NCI-H1930 (cell line): Measurements from ENCODE around the gene LMTK3.

ENCODE experiments used
- DNase-seq, 2 experiments: peaks; one replicate each; lab custom pipeline; 2025; lab: John Stamatoyannopoulos, UW

LMTK3 gene

GRCh38 chr19:48446579-48446978, 65.1 kb downstream of the LMTK3 start:
- DNase-seq = no peak

DNA sequence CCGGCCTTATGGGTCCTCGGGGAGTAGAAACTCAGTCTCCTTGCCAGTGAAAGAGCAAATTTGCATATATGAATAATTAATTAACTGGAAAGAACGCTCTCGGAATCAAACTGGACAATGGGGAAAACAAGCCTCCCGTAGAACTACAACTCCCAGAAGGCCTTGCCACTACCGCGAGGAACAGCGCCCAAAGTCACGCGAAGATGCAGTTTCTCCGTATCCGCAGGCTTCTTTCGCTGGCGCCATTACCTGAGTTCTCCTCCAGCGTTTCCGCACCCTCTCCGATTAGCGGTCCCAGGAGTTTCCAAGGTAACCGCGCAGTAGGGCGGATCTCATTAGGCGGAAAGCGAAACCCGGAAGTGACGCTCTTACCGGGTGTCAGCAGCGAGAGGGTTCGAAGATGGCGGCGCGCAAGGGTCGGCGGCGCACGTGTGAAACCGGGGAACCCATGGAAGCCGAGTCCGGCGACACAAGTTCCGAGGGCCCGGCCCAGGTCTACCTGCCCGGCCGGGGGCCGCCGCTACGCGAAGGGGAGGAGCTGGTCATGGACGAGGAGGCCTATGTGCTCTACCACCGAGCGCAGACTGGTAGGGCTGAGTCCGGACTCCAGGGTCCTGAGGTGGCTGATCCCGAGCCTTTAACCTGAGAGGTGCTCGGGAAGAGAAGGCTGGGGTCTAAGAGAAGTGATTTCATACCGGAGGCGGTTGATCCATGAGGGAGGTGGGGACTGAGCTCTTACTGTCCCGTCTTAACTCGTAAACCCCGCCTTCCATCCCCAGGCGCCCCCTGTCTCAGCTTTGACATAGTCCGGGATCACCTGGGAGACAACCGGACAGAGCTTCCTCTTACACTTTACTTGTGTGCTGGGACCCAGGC, 65.8 kb downstream of the LMTK3 start, which contains the start of gene GRWD1:
Gene GRWD1, plus strand, starts transcription at position 378 of the 876 bp plus-strand sequence. Its CDS starts 23 bp downstream, at position 401.
- DNase-seq = peak; percentile 97 to 98

GRCh38 chr19:48445256-48445605, 66.4 kb downstream of the LMTK3 start:
- peak in 1 of 2 experiments; percentile 73 for DNase-seq

DNA sequence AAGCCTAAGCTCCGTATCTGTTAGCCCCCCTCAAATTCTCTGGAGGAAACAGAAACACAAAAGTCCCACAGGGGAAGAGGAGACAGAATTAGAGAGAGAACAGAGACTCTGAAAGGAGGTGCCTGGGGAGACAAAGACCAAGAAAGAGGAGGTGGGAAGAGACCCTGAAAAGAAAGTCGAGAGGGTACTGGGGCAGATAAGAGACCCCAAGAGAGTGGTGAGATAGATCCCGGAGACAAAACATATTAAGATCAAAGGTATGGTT, 66.8 kb downstream of the LMTK3 start:
- no peak for DNase-seq

DNA sequence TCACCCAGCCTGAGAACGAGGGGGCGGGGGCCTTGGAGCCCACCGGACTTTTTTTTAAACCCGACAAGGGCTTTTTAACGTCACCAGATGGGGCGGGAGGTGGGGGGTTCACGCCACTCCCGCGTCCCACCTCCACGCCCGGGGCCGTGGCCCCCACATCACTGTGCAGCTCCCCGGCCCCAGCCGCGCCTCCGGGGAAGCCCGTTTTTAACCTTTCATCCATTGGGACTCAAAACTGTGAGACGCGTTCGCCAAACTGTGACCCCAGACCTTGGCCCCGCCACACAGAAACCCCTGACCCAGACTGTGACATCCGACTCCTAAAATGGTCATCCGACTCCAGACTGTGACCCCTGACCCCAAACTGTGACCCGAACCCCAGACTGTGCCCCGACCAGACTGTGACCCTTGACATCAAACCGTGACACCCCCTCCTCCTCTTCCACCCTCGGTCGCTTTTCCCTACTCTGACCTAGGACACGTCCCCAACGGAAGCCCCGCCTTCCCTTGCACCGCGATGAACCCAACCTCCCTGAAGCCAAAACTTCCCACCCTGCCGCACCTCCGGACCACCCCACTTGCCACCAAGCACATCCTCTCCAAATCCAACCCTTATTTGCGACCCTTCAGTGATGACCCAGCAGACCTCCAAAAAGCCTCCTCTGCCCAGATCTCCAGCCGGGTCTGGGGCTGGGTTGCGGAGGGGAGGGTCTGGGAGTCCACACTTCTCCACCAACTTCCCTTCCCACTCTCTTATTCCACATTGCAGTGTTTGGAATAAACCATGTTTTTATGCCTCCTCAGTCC, 67.3 kb downstream of the LMTK3 start:
- no peak for DNase-seq

GRCh38 chr19:48443731-48444128, 67.9 kb downstream of the LMTK3 start:
- DNase-seq = no peak

DNA sequence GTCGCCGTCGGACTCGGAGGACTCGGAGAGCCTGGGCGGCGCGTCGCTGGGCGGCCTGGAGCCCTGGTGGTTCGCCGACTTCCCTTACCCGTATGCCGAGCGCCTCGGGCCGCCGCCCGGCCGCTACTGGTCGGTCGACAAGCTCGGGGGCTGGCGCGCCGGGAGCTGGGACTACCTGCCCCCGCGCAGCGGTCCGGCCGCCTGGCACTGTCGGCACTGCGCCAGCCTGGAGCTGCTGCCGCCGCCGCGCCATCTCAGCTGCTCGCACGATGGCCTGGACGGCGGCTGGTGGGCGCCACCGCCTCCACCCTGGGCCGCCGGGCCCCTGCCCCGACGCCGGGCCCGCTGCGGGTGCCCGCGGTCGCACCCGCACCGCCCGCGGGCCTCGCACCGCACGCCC, 68.4 kb downstream of the LMTK3 start:
- DNase-seq = no peak

DNA sequence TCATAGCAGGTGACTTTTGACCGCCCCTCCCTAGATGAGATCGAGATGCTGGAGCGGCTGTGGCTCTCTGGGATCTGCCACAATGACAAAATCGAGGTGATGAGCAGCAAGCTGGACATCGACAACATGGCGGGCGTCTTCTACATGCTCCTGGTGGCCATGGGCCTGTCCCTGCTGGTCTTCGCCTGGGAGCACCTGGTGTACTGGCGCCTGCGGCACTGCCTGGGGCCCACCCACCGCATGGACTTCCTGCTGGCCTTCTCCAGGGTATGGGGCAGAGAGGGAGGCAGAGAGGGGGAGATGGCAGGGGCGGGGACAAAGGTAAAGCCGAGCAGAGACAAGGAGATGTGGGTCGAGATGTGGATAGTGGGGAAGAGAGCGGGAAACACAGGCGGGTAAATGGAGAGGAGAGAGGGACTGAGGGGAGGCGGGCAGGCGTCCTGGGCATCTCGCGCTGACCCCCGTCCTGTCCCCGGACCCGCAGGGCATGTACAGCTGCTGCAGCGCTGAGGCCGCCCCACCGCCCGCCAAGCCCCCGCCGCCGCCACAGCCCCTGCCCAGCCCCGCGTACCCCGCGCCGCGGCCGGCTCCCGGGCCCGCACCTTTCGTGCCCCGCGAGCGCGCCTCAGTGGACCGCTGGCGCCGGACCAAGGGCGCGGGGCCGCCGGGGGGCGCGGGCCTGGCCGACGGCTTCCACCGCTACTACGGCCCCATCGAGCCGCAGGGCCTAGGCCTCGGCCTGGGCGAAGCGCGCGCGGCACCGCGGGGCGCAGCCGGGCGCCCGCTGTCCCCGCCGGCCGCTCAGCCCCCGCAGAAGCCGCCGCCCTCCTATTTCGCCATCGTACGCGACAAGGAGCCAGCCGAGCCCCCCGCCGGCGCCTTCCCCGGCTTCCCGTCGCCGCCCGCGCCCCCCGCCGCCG, 69.3 kb downstream of the LMTK3 start:
- DNase-seq = no peak

DNA sequence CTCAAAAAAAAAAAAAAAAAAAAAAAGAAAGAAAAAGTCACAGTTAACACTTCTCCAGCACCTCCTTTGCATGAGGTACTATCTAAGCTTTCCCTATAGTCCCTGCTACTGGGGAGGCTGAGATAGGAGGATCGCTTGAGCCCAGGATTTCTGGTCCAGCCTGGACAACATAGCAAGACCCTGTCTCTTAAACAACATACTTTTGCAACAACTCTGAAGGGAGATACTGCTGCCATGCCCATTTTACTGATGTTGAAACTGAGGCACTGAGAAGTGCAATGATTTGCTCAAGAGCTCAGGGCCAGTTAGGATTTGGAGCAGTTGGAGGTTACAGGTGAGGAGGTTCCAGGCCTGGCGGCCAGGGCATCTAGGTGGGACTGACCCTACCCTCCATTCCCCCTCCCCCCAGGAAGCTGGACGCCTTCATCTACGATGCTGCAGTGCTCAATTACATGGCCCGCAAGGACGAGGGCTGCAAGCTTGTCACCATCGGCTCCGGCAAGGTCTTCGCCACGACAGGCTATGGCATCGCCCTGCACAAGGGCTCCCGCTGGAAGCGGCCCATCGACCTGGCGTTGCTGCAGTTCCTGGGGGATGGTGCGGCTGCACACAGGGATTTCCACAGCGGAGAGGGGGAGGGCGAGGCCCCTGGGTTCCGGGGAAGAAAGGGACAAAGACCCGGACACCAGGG, 70.1 kb downstream of the LMTK3 start:
- DNase-seq = no peak

- no peak for DNase-seq
Observed at GRCh38 chr19:48436586-48436985, 75.0 kb downstream of the LMTK3 start.
